Tibial nerve (tissue), 4 donors: Measurements from ENCODE around the gene KIAA1958. TPM values are rescaled to one million over a fixed set of nuclear protein-coding genes. Genes with fewer than 3 reads are reported as not detected.

Experiments used
- DNase-seq, 2 donors: peaks; one replicate each; pipeline ENCODE4 v3.0.0-alpha.2; 2019; ENCODE audit warnings: low spot score in 2 of 2
- H3K27ac ChIP-seq, 4 donors: fragments of 200-600 bp; sonication (generic) in 3 of 4; one replicate each; pipeline ENCODE4 v1.5.1; 2017 to 2019; ENCODE audit warnings: mild to moderate bottlenecking in 1 of 4
- H3K27me3 ChIP-seq, 2 donors: fragments of 200-600 bp; sonication (generic) in 1 of 2; one replicate each; pipeline versions ENCODE4 v1.5.1 to v1.6.0; 2017 to 2019
- H3K36me3 ChIP-seq, 3 donors: fragments of 200-600 bp; sonication (generic); one replicate each; pipeline ENCODE4 v1.5.1; 2018 to 2019
- H3K4me1 ChIP-seq, 4 donors: fragments of 200-600 bp; sonication (generic) in 3 of 4; one replicate each; pipeline ENCODE4 v1.5.1; 2017 to 2019
- H3K4me3 ChIP-seq, 4 donors: fragments of 200-600 bp; sonication (generic) in 3 of 4; one replicate each; pipeline ENCODE4 v1.5.1; 2017 to 2019; ENCODE audit warnings: mild to moderate bottlenecking in 1 of 4, moderate library complexity in 1 of 4
- H3K9me3 ChIP-seq, 4 donors: fragments of 200-600 bp; sonication (generic) in 3 of 4; one replicate each; pipeline ENCODE4 v1.5.1; 2017 to 2019
- CTCF ChIP-seq, 5 experiments: fragments of 200-600 bp in 3 of 5; fragments of 450-650 bp in 2 of 5; sonication (generic) in 3 of 5; IDR thresholded peaks; one replicate each; pipeline ENCODE4 v1.5.1; 2016 to 2019; ENCODE audit warnings: antibody characterized with exemption in 5 of 5, mild to moderate bottlenecking in 3 of 5, moderate library complexity in 2 of 5
- EP300 ChIP-seq, 2 donors: sonication (generic); formaldehyde crosslinking; IDR thresholded peaks; one replicate each; pipeline ENCODE4 v1.6.1; 2017; ENCODE audit warnings: antibody characterized with exemption in 2 of 2, mild to moderate bottlenecking in 1 of 2
- POLR2A ChIP-seq, 2 donors: fragments of 450-650 bp; IDR thresholded peaks; one replicate each; pipeline ENCODE4 v1.6.1; 2017; ENCODE audit warnings: antibody characterized with exemption in 2 of 2, mild to moderate bottlenecking in 2 of 2, moderate library complexity in 2 of 2
- WGBS, 2 donors: methylation state at CpG; one replicate each; pipeline ENCODE4 v1.1.5; 2018; 5-methylcytosine and 5-hydroxymethylcytosine counted together
- total RNA-seq, 4 donors: library from RNA; depleted of rRNA; stranded (reverse); fragments of >200 nt; gene quantifications; one replicate each; pipeline ENCODE4 v1.1.0, GENCODE V29; 2016

KIAA1958 gene
- total RNA-seq, 4 donors from 2014 or later: 3.7 to 5.2 (median 4.5) TPM

GRCh38 chr9:112533660-112534059 is 47.0 kb downstream of the KIAA1958 start:
- Histone ChIP-seq H3K9me3 (no peaks in the 10 kb centered on the region), H3K27me3 (no peaks in the 10 kb centered on the region), H3K27ac (no peak overlapping the region), H3K4me1 (no peaks in the 10 kb centered on the region), H3K36me3 (no peaks in the 10 kb centered on the region), H3K4me3 (no peak overlapping the region)
- 83 to 89% methylated on average over 3 of the region's 3 CpGs for WGBS, 2 donors
- TF ChIP-seq EP300 (IDR thresholded peaks at IDR 0.05) (no peak), POLR2A (IDR thresholded peaks at IDR 0.05) (no peak), CTCF (IDR thresholded peaks at IDR 0.05) (no peak)
- no peak for DNase-seq

GRCh38 chr9:112535301-112535700 is 48.7 kb downstream of the KIAA1958 start:
- no peak for TF ChIP-seq EP300 (IDR thresholded peaks at IDR 0.05)
- TF ChIP-seq CTCF (IDR thresholded peaks at IDR 0.05): no peak
- no peak for TF ChIP-seq POLR2A (IDR thresholded peaks at IDR 0.05)
- Histone ChIP-seq H3K4me1 (no peaks in the 10 kb centered on the region), H3K36me3 (no peaks in the 10 kb centered on the region), H3K4me3 (no peak overlapping the region), H3K9me3 (no peaks in the 10 kb centered on the region), H3K27ac (no peak overlapping the region), H3K27me3 (no peaks in the 10 kb centered on the region)
- 0 to 23% methylated on average over 1 of the region's 1 CpG for WGBS, 2 donors
- DNase-seq: no peak

DNA sequence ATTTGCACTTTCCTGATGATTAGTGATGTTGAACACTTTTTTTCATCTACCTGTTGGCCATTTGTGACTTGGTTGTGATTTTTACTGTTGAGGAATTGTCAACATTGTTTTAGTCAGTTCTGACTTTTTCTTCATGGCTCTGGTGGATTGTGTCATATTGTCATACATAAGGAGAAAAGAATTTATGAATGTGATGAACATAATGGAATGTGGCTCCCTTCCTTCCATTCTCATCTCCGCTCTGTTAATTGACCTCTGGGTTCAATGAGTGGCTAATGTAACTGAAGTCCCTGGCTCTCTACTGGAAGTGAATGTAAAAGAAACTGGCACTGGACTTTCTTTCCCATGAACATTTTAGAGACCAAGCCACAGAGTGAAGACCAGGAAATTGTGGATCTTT is 49.2 kb downstream of the KIAA1958 start:
- Histone ChIP-seq H3K4me1 (no peaks in the 10 kb centered on the region), H3K9me3 (no peaks in the 10 kb centered on the region), H3K36me3 (no peaks in the 10 kb centered on the region), H3K4me3 (no peak overlapping the region), H3K27me3 (no peaks in the 10 kb centered on the region), H3K27ac (no peak overlapping the region)
- WGBS, 2 donors: 24 to 43% methylated on average over 1 of the region's 1 CpG
- no peak for DNase-seq
- TF ChIP-seq POLR2A (IDR thresholded peaks at IDR 0.05) (no peak), EP300 (IDR thresholded peaks at IDR 0.05) (no peak), CTCF (IDR thresholded peaks at IDR 0.05) (no peak)

DNA sequence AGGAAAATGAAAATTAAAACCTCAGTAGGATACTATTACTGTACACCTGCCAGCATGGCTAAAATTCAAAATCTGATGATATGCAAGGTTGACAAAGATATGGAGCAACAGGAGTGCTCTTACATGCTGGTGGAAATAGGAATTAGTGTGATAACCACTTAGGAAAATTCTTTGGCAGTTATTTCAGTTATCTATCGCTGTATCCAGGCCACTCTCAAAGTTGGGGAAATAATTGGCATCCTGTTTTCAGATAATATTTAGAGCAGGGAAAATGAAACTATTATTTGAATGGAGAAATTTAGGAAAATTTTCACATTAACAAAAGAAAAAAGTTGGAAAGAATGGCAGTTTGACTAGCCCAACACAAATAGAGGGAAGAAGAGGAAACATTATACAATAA is 50.9 kb downstream of the KIAA1958 start:
- H3K4me1 ChIP-seq: peaks cover 0 to 3% (median 0%) of the 10 kb centered on the region in 4 donors
- TF ChIP-seq CTCF (IDR thresholded peaks at IDR 0.05) (no peak), EP300 (IDR thresholded peaks at IDR 0.05) (no peak), POLR2A (IDR thresholded peaks at IDR 0.05) (no peak)
- H3K36me3 ChIP-seq: no peaks in the 10 kb centered on the region
- DNase-seq: no peak
- H3K4me3 ChIP-seq: no peak overlapping the region
- 78 to 91% methylated on average over 1 of the region's 1 CpG for WGBS, 2 donors
- no peak overlapping the region for H3K27ac ChIP-seq
- no peaks in the 10 kb centered on the region for H3K9me3 ChIP-seq
- H3K27me3 ChIP-seq: no peaks in the 10 kb centered on the region

GRCh38 chr9:112540800-112541199 is 54.2 kb downstream of the KIAA1958 start:
- H3K4me3 ChIP-seq: no peak overlapping the region
- DNase-seq: no peak
- no peaks in the 10 kb centered on the region for H3K36me3 ChIP-seq
- 94% methylated on average over 4 of the region's 4 CpGs for WGBS, 2 donors
- H3K9me3 ChIP-seq: no peaks in the 10 kb centered on the region
- TF ChIP-seq EP300 (IDR thresholded peaks at IDR 0.05) (no peak), CTCF (IDR thresholded peaks at IDR 0.05) (no peak), POLR2A (IDR thresholded peaks at IDR 0.05) (no peak)
- H3K27me3 ChIP-seq: no peaks in the 10 kb centered on the region
- peaks cover 0 to 3% (median 0%) of the 10 kb centered on the region in 4 donors for H3K4me1 ChIP-seq
- H3K27ac ChIP-seq: no peak overlapping the region
